ENCODE data around the gene DDX47.
"Not testable (repeated sequence)": the region's sequence is repeated elsewhere in the genome, so short reads cannot be mapped to it uniquely, and the experiment has no call there.

The DDX47 gene

DNA sequence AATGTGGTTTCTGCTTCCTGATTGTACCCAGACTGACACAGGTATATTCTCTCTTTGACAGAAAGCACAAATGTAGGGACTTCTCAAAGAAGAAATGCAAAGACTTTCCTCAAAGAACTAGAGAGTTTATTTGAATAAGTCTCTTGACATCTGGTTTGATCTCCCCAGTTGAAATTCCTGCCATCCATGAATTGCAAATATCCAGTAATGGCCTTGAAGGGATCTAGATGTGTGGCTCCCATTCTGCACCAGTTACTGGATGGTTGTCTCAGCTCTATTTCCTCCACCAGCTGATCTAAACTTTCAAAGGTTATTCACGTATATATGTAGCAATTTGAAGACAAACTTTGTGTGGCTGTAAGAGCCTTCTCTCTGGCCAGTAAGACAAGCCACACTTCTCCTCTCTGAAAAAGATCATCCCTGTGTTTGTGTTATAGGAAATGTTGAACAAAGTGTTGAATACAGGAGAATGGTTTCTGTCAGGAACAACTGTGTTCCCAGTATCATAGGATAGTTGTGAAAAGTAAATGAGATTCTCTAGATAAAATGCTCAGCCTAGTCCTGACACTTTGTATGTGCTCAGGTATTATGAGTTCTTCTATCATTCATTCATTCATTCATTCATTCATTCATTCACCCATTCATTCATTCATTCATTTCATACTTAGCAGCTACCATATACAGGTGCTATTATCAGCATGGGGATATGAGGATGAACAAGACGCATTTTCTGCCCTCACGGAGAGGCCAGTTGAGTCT lies 55.5 kb downstream of the DDX47 start:
- Mint-ChIP-seq H3K27ac (no peak overlapping the region), H3K27me3 (no peaks in the 10 kb centered on the region), H3K36me3 (peaks cover 13% of the 10 kb centered on the region), H3K4me3 (no peak overlapping the region), H3K4me1 (ENCODE audit: low read depth) (no peaks in the 10 kb centered on the region), H3K9me3 (ENCODE audit: low read depth) (no peaks in the 10 kb centered on the region)

DNA sequence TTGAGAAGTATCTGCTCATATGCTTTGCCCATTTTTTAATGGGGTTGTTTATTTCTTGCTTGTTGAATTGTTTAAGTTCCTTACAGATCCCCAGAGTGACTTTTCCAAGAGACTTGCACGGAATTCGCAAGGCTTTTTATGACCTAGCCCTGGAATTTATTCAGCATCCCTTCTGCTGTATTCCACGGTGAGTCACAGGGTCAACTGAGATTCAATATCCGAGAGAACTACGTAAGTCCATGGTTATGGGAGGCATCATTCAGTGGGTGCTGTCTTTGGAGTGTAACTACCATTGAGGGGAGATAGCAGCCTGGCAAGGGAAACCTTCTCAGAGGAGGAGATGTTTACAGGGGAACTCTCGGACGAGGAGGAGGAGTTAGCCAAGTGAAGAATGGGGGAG lies 57.3 kb downstream of the DDX47 start:
- Mint-ChIP-seq H3K4me1 (ENCODE audit: low read depth) (no peaks in the 10 kb centered on the region), H3K4me3 (no peak overlapping the region), H3K36me3 (peaks cover 12% of the 10 kb centered on the region), H3K27ac (no peak overlapping the region), H3K27me3 (no peaks in the 10 kb centered on the region), H3K9me3 (ENCODE audit: low read depth) (no peaks in the 10 kb centered on the region)

- no peaks in the 10 kb centered on the region for H3K4me1 Mint-ChIP-seq (ENCODE audit: low read depth)
- no peak overlapping the region for H3K4me3 Mint-ChIP-seq
- no peaks in the 10 kb centered on the region for H3K27me3 Mint-ChIP-seq
- H3K27ac Mint-ChIP-seq: no peak overlapping the region
- H3K9me3 Mint-ChIP-seq (ENCODE audit: low read depth): no peaks in the 10 kb centered on the region
- peaks cover 14% of the 10 kb centered on the region for H3K36me3 Mint-ChIP-seq
Measured at GRCh38 chr12:12871587-12872138, 58.5 kb downstream of the DDX47 start.

DNA sequence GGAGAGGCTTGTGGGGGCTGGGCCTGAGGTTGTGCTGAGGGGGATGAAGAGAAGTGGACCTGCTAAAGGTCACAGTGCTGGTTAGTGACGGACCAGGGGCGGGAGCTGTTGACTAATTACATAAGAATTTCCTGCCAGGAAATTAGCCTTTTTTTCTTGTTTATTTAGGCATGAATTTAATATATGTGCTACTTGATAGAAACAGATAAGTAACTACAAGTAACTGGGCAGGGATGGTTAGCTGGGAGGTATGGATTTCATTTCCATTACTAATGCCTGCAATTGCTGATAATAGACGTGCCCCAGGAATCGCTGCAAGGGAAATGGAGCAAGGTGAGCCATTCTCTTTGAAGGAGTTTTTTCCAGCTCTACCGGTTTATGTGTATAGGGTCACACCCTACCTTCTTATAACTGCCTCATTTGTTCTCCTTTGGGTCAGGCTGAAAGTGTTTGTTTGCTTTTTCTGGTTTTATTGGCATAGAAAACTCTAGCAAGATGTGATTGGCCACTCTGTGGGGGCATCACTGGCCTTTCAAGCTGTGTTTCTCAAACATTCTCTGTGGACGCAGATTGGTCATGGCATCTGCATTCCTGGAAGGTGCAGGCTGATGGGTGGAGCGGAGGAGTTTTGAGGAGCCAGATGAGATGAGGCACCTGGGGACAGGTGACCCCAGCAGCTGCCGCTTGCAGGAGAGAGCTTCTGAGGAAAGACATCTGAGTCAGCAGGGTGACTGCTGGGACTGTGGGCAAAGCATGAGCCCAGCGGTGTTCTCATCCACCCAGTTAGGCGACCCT lies 59.2 kb downstream of the DDX47 start:
- Mint-ChIP-seq H3K9me3 (ENCODE audit: low read depth) (no peaks in the 10 kb centered on the region), H3K27ac (no peak overlapping the region), H3K27me3 (no peaks in the 10 kb centered on the region), H3K4me1 (ENCODE audit: low read depth) (no peaks in the 10 kb centered on the region), H3K36me3 (peaks cover 16% of the 10 kb centered on the region), H3K4me3 (no peak overlapping the region)

DNA sequence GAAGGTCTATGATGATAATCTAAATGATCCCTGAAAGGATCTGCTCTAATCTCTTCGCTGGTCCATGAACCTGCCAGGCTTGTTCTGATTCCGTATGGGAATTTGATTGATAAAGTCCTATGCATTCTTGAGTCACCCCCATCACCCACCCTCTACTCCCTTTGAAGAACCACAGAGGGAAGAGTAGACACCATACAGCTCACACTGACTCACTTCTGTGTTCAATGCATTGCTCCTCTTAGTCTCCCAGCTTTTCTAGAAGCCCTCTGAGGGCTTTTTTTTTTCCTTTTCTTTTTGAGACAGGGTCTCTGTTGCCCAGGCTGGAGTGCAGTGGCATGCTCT lies 59.8 kb downstream of the DDX47 start:
- Mint-ChIP-seq H3K36me3 (peaks cover 16% of the 10 kb centered on the region), H3K27ac (no peak overlapping the region), H3K4me1 (ENCODE audit: low read depth) (no peaks in the 10 kb centered on the region), H3K27me3 (no peaks in the 10 kb centered on the region), H3K9me3 (ENCODE audit: low read depth) (no peaks in the 10 kb centered on the region), H3K4me3 (no peak overlapping the region)

- Mint-ChIP-seq H3K27ac (no peak overlapping the region), H3K36me3 (peaks cover 16% of the 10 kb centered on the region)
Measured at GRCh38 chr12:12874029-12874428, 60.9 kb downstream of the DDX47 start.

GRCh38 chr12:12875301-12875700 lies 62.2 kb downstream of the DDX47 start:
- H3K27ac Mint-ChIP-seq; H3K9me3 Mint-ChIP-seq (ENCODE audit: low read depth); H3K4me1 Mint-ChIP-seq (ENCODE audit: low read depth); H3K4me3 Mint-ChIP-seq; H3K27me3 Mint-ChIP-seq: not testable (repeated sequence)
- H3K36me3 Mint-ChIP-seq: peaks cover 15% of the 10 kb centered on the region

More at GRCh38 chr12:12874029-12874428, 60.9 kb downstream of the DDX47 start:
- Mint-ChIP-seq H3K4me3 (no peak overlapping the region), H3K4me1 (ENCODE audit: low read depth) (no peaks in the 10 kb centered on the region), H3K9me3 (ENCODE audit: low read depth) (no peaks in the 10 kb centered on the region), H3K27me3 (no peaks in the 10 kb centered on the region)

GRCh38 chr12:12877153-12877768 lies 64.1 kb downstream of the DDX47 start:
- Mint-ChIP-seq H3K9me3 (ENCODE audit: low read depth) (no peaks in the 10 kb centered on the region), H3K27me3 (no peaks in the 10 kb centered on the region), H3K4me1 (ENCODE audit: low read depth) (no peaks in the 10 kb centered on the region), H3K36me3 (peaks cover 6% of the 10 kb centered on the region), H3K4me3 (no peak overlapping the region), H3K27ac (no peak overlapping the region)

DNA sequence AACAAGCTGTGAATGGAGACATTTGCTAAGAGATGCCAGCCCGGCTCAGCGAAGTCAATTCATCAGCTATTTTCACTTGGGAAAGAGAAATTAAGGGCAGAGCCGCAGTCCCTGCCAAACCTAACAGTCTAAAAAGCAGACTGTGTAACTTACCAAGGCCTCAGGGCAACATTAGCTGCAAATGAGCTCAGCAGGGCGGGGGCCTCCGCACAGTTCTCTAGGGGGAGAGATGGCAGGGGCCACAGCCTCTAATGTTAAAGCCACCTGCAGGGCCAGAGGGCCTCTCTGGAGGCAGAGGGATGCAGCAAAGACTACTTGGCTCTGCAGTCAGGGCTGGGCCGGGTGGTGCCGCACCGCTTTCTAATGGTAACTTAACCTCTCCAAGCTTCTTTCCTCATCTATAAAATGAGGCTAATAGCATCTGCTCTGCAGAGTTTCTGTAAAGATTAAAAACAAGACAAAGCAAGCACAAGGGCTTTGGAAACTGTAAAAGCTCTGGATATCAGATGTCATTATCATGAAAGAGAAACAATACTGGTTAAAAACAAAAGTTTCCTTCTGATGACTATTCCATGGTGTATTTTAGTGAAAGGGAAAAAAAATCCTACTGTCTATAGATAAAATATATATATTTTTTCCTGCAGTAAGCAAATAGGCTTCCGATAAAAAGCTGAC lies 64.8 kb downstream of the DDX47 start:
- no peak overlapping the region for H3K4me3 Mint-ChIP-seq

More for the DNA sequence above, 64.8 kb downstream of the DDX47 start:
- Mint-ChIP-seq H3K27ac (no peak overlapping the region), H3K36me3 (peaks cover 6% of the 10 kb centered on the region), H3K27me3 (no peaks in the 10 kb centered on the region), H3K9me3 (ENCODE audit: low read depth) (no peaks in the 10 kb centered on the region), H3K4me1 (ENCODE audit: low read depth) (no peaks in the 10 kb centered on the region)
